T-helper 2 cell treated with Interferon-gamma antibody and Interleukin-4, amounts not matched to agents 5 μg/mL and 100 μg/mL, for 36 hours (primary cell): Measurements from ENCODE around the gene PNMA8B.

Source experiments
- DNase-seq: peaks from one replicate; pipeline ENCODE4 v3.0.0; 2021; ENCODE audit warnings: low spot score
- H3K27ac Mint-ChIP-seq: one replicate; pipeline ENCODE4 v1.8.0; 2021; ENCODE audit warnings: mild to moderate bottlenecking, mixed read lengths
- H3K27me3 Mint-ChIP-seq: one replicate; pipeline ENCODE4 v1.8.0; 2021; ENCODE audit warnings: low read depth, mixed read lengths
- H3K36me3 Mint-ChIP-seq: one replicate; pipeline ENCODE4 v1.8.0; 2021; ENCODE audit warnings: low read depth, mixed read lengths
- H3K4me1 Mint-ChIP-seq: one replicate; pipeline ENCODE4 v1.8.0; 2021; ENCODE audit warnings: low read depth, mixed read lengths
- H3K4me3 Mint-ChIP-seq: one replicate; pipeline ENCODE4 v1.8.0; 2022; ENCODE audit warnings: mild to moderate bottlenecking, moderate library complexity, mixed read lengths
- H3K9me3 Mint-ChIP-seq: one replicate; pipeline ENCODE4 v1.8.0; 2021; ENCODE audit warnings: mixed read lengths

Gene PNMA8B

DNA sequence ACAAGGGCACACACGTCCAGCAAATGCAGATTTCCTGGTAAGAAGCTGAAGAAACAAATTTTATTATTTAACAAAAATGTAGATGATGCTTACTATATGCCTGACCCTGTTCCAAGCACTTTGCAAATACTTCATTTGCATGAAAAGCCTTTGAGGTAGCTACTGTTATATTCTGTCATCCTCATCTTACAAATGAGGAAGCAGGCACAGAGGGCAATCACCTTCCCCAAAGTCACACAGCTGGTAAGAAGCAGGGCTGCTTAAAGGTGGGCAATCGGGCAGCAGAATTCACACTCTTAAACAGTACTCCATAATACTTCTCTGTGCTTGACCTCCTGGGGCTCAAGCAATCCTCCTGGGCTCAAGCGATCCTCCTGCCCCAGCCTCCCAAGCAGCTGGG, 48.7 kb downstream of the PNMA8B start:
- H3K9me3 Mint-ChIP-seq: peaks cover 7% of the 10 kb centered on the region

DNA sequence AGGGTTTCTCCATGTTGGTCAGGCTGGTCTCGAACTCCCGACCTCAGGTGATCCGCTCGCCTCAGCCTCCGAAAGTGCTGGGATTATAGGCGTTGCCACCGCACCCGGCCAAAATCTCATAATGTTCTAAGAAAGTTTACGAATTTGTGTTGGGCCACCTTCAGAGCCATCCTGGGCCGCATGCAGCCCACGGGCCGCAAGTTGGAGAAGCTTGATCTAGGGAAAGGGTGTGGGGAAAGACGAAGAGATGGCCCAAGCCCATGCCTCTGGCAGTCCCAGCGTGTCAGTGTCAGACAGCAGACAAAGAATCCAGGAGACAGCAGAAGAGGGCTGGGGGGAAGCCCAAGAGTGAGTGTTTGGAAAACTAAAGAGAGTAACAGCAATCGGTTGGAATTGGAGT, 49.6 kb downstream of the PNMA8B start:
- Mint-ChIP-seq H3K36me3 (no peaks in the 10 kb centered on the region), H3K9me3 (peaks cover 7% of the 10 kb centered on the region), H3K4me3 (no peak overlapping the region), H3K4me1 (peaks cover 4% of the 10 kb centered on the region), H3K27me3 (peaks cover 8% of the 10 kb centered on the region), H3K27ac (no peak overlapping the region)
- DNase-seq: no peak

More for the DNA sequence above, 48.7 kb downstream of the PNMA8B start:
- Mint-ChIP-seq H3K27me3 (peaks cover 8% of the 10 kb centered on the region), H3K27ac (no peak overlapping the region), H3K36me3 (no peaks in the 10 kb centered on the region), H3K4me1 (peaks cover 4% of the 10 kb centered on the region), H3K4me3 (no peak overlapping the region)
- DNase-seq: no peak

DNA sequence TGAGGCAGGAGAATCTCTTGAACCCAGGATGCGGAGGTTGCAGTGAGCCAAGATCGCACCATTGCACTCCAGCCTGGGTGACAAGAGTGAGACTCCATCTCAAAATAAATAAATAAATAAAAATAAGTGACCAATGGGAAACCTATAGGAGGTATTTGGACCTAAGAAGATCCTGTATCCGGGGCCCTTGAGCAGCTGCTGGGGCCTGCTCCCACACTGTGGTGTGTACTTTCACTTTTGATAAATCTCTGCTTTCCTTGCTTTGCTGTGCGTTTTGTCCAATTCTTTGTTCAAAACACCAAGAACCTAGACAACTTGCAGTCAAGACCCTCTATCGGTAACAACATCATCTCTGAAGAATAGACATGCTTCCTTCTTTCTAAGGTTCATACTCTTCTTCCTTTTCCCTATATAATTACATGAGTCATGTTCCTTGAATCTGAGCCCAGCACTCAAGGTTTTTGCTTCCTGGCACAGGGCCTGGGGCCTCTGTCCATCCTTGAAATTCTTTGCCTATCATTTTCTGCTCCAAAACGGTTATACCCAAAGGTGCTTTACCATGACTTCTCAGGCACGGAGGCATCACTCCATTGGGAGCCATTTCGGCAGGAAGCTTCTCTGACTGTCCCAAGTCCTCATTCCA, 52.7 kb downstream of the PNMA8B start:
- Mint-ChIP-seq H3K4me3 (no peak overlapping the region), H3K9me3 (no peaks in the 10 kb centered on the region), H3K4me1 (peaks cover 4% of the 10 kb centered on the region), H3K27ac (no peak overlapping the region), H3K36me3 (no peaks in the 10 kb centered on the region), H3K27me3 (peaks cover 4% of the 10 kb centered on the region)
- DNase-seq: no peak

DNA sequence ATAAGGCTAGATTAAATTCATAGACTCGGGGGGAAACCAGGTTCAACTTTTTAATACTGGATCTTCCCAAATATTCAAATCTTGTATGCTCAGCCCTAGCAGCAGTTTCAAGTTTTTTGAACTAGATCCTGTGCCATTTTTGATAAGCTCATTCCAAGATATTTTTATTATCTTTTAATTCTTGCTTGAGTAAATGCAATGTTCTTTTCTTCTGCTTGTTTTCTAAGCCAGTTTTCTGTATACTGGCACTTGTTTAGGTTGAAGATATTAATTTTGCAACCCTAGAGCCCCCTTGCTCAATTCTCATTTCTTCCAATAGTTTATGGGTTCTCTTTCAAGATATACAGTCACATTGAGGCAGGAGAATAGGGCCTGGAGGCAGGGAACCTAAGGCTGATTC, 53.8 kb downstream of the PNMA8B start:
- Mint-ChIP-seq H3K36me3 (no peaks in the 10 kb centered on the region), H3K4me1 (peaks cover 4% of the 10 kb centered on the region), H3K27ac (no peak overlapping the region), H3K9me3 (no peaks in the 10 kb centered on the region), H3K27me3 (peaks cover 4% of the 10 kb centered on the region), H3K4me3 (no peak overlapping the region)
- no peak for DNase-seq
